Fibroblast of mammary gland (primary cell): ENCODE data around the gene CTSE.

Source experiments
- DNase-seq: peaks from one replicate; pipeline ENCODE4 v3.0.0-alpha.2; 2010; ENCODE audit warnings: low read depth
- H3K4me3 ChIP-seq: 2 replicates; pipeline ENCODE4 v1.5.1; 2011; ENCODE audit warnings: low read depth, mild to moderate bottlenecking, low read length, moderate library complexity; ENCODE audit not compliant: control insufficient read depth
- TF ChIP-seq, protein P1 (sequence below): conservative IDR thresholded peaks from 2 replicates; pipeline ENCODE4 v1.5.1; 2011; ENCODE audit warnings: low read depth, low read length, inconsistent platforms; ENCODE audit not compliant: control insufficient read depth, insufficient read depth

Gene CTSE

DNA sequence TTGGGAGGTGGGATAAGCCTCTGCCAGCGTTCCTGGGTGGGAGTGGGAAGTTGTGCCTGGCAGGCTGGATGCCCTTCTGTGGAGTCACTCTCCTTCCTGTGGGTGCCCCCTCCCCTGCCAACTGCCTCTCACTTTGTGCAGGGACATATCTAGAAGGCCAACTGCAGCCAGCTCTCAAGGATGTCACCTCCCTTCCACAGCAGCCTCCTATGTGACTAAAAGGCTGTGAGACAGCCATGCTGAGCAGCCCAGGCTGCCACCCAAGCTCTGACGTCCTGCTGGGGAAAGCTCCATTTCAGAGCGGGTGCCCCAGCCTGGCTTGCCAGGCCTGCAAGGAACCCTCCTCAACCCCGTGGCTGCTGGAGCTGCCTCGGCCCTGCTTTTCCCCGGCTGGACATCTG, 60.9 kb downstream of the CTSE start:
- TF ChIP-seq, protein P1, sequence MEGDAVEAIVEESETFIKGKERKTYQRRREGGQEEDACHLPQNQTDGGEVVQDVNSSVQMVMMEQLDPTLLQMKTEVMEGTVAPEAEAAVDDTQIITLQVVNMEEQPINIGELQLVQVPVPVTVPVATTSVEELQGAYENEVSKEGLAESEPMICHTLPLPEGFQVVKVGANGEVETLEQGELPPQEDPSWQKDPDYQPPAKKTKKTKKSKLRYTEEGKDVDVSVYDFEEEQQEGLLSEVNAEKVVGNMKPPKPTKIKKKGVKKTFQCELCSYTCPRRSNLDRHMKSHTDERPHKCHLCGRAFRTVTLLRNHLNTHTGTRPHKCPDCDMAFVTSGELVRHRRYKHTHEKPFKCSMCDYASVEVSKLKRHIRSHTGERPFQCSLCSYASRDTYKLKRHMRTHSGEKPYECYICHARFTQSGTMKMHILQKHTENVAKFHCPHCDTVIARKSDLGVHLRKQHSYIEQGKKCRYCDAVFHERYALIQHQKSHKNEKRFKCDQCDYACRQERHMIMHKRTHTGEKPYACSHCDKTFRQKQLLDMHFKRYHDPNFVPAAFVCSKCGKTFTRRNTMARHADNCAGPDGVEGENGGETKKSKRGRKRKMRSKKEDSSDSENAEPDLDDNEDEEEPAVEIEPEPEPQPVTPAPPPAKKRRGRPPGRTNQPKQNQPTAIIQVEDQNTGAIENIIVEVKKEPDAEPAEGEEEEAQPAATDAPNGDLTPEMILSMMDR = no peak
- no peak overlapping the region for H3K4me3 ChIP-seq
- no peak for DNase-seq

DNA sequence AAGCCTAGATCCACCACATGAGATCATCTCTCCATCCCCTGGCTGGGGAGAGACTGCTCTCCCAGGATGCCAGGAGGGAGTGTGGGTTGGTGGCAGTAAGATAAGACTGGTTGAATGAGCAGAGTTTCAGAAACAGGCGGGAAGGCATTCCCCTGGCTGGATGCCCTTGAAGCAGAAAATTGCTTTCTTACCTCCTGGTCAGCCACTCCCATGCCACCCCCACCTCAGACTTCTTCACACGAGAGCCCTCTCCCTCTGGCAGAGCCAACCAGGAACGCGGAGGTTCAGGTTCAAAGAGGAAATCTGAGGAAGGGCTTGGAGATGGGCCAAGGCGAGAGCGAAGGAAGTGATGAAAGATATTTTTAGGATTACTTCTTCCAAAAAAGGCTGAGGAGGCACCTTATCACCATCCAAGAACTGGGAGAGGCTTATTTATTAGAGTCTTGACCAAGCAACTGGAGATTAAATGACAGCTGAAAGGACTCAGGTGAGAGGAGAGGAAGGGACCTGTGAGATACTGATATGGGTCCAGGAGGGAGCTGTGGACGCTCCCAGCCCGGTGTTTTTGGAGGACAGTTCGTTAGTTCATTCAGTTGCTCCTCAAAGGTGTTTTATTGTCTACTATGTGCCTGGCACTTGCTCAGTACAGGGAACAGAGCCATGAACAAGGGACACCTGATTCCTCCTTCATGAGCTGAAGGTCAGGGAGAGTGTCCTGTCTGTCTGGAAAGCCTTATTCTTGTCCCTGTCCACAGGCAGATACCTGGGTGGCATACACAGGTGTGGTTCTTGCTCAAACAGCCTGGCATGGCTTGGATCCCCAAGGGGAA, 61.5 kb downstream of the CTSE start:
- no peak for DNase-seq
- TF ChIP-seq, protein P1 = no peak
- no peak overlapping the region for H3K4me3 ChIP-seq

DNA sequence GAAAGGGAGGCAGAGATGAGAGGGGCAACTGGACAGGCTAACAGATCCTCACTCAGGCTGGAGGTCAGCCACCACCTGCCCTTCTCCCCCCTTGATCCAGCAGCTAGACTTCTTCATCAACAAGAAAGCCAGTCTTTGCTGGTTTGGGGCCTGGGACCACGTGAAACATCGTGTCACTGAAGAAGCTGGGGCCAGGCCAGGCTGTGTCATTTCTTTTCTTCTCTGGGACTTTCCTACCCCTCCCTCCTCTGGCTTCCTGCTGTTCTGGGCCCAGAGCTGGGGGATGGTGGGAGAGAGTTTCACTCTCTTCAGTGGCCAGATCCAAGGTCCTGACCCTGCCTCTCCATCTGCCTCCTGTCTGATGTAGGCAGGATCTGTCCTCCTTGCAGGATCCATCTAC, 62.3 kb downstream of the CTSE start:
- DNase-seq = no peak

DNA sequence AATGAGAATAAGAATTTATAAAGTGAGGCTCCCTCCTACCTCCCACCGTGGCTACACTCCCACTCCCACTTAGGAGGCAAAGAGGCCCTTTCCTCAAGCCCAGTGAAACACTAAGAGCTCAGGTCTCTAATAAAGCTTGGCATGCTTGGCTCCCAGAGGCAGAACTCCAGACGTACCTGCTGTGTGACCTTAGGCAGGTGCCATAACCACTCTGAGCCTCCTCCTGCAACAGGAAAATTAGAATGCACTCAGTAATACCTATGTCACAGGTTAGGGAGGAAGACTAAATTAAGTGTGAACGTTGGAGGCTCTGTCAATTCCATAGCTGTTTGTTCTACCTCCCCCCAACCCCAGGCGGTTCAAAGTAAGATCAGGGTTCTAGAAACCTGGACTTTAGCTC, 63.9 kb downstream of the CTSE start:
- DNase-seq = no peak
- TF ChIP-seq, protein P1 = no peak
- H3K4me3 ChIP-seq = no peak overlapping the region

More for the DNA sequence above, 62.3 kb downstream of the CTSE start:
- no peak overlapping the region for H3K4me3 ChIP-seq
- TF ChIP-seq, protein P1 = no peak
